Subcutaneous adipose tissue (tissue), 4 donors: ENCODE data around the gene CNPY1. TPM values are rescaled to one million over a fixed set of nuclear protein-coding genes. Genes with fewer than 3 reads are reported as not detected.

ENCODE experiments used
- total RNA-seq, 4 donors: library from RNA; depleted of rRNA; stranded (reverse); fragments of >200 nt; gene quantifications; one replicate each; pipeline ENCODE4 v1.1.0, GENCODE V29; 2016
- TF ChIP-seq, protein P1 (sequence below): fragments of 450-650 bp; IDR thresholded peaks from one replicate; pipeline ENCODE4 v1.5.1; 2016; ENCODE audit warnings: low read depth, mild to moderate bottlenecking, control low read depth, antibody characterized with exemption, moderate library complexity

The CNPY1 gene
- total RNA-seq, 4 donors from 2014 or later: not detected

DNA sequence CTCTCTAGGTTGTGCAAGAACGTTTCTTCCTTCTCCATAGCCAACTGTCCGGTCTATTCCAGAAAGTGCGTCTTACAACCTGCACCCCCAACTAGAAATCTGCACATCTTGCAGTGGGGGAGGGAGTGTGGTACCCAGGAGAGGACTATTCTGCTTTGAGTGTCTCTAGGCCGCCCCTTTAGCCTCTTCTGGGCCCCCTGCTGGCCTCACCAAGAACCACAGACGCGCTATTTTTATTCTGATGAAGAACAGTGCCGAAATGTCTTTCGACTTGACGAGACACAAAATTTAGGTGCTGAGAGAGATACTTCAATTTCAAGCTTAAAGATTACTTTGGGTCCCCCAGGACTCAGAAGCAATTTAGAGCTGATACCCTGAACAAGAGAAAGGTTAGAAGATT lies 1.0 kb downstream of the CNPY1 start:
- TF ChIP-seq, protein P1, sequence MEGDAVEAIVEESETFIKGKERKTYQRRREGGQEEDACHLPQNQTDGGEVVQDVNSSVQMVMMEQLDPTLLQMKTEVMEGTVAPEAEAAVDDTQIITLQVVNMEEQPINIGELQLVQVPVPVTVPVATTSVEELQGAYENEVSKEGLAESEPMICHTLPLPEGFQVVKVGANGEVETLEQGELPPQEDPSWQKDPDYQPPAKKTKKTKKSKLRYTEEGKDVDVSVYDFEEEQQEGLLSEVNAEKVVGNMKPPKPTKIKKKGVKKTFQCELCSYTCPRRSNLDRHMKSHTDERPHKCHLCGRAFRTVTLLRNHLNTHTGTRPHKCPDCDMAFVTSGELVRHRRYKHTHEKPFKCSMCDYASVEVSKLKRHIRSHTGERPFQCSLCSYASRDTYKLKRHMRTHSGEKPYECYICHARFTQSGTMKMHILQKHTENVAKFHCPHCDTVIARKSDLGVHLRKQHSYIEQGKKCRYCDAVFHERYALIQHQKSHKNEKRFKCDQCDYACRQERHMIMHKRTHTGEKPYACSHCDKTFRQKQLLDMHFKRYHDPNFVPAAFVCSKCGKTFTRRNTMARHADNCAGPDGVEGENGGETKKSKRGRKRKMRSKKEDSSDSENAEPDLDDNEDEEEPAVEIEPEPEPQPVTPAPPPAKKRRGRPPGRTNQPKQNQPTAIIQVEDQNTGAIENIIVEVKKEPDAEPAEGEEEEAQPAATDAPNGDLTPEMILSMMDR: no peak

DNA sequence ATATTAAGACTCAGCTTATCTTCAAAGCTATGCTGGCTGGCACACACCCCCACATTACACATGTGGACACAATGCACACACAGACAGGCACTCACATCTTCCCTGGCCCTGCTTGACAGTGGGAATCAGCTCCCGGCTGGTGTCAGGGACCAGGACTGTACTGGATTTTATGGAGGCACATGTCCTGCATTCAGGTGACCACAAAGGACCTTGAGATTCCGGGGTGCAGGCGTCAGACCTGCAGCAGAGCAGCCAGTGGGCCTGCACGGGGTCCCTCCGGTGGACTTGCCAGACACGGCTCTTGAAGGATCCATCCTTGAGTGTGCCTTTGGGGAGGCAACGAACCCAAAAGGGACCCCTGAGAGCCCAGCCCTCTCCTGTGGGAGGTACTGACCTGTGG lies 1.9 kb downstream of the CNPY1 start:
- TF ChIP-seq, protein P1: no peak

DNA sequence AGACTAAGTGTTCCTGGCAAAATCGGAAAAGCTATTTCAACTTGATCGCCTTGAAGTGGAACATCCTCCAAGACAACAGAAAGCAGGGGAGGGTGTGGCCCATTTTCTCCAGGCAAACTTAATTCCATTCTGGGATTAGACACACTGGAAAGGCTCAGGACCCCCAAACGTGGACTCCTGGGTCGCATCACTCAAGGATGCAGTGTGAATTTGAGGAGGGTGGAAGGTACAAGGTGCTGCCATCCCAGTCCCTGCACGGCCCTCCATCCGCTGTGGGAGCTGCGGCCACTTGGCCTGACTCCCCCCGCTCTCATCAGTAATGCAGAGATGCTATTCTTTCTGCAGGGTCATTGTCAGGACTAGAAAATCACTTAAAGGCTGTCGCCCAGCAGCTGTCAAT lies 2.4 kb downstream of the CNPY1 start:
- TF ChIP-seq, protein P1: no peak

DNA sequence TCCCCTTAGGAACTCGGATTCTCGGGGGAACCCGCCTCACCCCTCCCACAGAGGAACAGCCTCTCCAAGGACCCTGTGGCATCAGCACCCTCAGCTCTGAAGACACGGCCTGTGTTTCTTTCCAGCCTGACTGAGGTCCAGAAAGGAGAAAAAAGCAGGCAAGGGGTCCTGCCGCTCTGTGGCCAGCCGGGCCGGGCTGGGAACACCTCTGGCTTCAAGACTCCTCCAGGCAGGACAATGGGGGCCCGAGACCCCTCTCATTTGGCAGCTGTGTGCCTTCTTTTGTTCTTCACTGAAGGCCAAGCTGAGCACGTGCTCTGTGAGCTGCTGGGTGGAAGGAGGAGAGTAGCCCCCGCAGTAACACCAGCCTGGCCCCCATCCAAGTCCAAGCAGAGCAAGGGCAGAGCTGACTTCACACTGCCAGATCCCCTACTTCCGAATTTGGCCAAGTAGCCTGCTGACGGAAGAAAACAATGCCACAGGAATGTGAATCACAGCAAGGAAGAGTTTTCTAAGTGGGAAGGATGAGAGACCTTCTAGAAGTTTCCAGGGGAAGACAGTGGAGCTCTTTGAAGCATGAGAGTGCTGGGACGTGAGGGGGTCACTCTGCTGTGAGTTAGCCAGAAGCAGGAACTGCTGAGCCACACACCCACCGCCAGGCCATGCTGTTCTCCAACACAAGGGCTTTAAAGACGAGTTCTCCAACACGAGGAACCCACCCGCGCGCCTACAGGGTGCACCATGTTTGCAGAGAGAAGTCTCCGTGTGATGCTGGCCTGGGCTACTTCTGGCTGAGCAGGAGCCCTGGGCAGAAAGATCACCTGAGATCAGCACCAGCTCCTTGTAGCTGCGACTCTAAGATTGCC lies 3.1 kb downstream of the CNPY1 start:
- TF ChIP-seq, protein P1: no peak

DNA sequence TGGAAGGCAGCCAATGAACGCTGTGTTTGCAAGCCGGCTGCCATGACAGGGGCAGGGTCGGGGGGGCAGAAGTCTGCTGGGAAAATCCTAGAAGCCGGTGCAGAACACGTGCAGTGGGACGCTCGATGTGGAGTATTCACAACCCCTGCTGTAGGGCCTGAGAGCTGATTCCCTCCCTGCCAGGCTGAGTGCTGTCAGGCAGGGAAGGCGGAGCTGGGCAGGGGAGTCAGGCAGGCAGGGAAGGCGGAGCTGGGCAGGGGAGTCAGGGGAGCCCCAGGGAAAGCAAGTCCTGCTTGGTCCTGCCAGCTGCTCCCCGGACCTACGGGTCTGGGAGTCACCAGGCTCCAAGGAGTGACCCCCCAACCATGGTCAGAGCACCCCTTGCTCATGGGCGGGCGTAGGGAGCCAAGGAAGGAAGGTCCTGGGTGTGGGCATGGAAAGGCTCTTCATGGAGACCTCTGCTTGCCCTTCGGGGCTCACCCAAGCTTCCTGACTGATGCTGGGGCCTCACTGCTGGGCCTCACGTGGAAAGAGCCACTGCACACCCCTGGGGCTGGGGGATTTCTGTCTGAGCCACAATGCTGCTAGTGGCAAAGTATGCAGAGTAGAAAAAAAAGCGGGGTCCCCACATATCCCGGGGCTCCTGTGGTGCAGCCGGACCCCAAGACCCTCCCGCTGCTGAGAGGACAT lies 4.2 kb downstream of the CNPY1 start:
- TF ChIP-seq, protein P1: no peak

DNA sequence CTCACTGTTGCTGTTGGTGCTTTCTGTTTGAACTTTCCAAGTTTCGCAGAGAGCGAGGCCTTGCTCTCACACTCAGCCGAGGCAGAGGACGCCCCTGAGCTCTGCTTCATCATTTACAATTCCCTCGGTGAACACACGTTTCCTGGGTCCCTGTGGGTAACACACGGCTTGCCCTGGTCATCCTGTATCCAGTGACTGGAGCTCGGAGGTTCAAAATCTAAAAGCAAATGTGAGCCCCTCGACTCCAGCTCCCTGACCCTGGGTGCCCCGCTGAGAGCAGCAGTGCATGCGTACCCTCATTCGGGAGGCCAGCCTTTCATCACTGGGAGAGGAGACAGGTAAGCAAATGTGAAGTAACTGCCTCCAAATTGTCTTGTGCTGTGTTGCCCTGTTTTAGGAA lies 5.8 kb downstream of the CNPY1 start:
- TF ChIP-seq, protein P1: no peak

DNA sequence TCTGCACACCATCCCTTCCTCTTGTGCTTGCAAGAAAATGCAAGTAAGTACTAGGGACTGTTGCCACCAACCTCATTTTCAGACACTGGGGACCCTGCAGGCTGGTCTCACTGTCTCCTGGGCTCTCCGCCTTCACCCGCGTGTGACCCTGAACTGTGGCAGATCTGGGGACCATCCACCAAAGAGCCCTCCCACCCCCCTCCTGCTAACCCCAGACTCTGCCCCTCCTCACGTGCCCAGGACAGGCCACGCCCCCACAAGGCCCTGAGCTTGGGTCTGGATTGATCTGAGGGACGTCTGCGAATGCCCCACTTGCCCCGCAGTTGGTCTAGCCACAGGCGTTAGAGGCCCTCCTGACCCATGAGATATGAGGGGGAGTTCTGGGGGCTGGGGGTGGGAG lies 8.1 kb downstream of the CNPY1 start:
- TF ChIP-seq, protein P1: no peak
